HG03280 (cell line): ENCODE results near the gene PAK4.

Experiments used
- ATAC-seq: cut with Tn5 transposase; IDR thresholded peaks from one replicate; pipeline ENCODE4 v1.9.1; 2021; ENCODE audit warnings: mild to moderate bottlenecking, moderate library complexity; ENCODE audit not compliant: unreplicated experiment

The PAK4 gene

DNA sequence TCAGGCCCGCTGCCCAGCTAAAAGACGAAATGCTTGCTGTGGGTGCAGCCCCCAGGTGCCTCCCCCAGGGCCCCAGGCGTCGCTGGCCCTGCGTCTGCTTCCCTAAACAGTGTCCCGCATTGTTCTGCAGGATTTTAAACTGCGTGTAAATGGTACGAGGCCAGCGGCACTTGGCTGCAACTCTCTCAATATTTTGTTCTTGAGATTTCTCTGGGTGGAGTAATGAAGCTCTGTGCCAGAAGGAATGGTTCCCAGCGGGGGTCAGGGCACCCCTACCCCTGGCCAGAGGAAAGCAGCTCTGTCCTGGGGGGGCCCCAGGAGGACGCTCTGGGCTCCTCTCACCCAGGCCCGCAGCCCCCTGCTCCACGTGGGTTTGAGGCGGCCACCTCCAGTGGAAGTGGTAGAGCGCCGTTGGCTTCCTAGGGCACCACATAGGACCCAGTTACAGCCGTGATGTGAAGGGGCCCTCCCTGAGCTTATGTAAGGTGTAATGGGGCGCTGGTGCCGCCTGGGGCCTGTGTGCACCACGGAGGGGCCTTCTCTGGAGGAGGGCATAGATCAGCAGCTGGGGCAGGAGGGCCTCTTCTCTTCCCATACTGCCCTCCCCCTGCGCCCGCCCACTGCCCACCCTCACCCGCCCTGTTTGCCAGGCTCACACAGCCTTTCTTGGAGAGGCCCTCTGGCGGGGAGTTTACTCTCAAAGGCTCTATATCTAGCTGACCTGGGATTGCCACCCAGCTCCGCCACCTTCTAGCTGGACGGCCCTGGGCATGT lies 19.8 kb downstream of the PAK4 start:
- no peak for ATAC-seq

DNA sequence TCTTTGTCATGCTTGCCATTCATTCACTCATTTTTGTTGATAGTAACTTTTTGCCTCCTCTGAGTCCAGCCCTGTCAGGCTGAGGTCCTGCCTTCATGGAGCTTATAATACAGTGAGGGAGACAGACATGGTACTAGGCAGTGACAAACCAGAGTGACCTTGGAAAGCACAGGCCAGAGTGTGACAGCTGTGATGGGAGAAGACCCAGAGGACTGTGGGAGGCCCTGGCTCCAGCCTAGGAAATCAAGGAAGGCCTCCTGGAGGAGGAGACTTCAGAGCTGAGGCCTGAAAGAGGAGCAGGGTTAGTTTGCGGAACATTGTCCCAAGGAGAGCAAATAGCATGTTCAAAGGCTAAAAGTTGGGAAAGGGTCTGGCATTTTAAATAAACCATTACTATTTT lies 20.5 kb downstream of the PAK4 start:
- ATAC-seq: no peak

DNA sequence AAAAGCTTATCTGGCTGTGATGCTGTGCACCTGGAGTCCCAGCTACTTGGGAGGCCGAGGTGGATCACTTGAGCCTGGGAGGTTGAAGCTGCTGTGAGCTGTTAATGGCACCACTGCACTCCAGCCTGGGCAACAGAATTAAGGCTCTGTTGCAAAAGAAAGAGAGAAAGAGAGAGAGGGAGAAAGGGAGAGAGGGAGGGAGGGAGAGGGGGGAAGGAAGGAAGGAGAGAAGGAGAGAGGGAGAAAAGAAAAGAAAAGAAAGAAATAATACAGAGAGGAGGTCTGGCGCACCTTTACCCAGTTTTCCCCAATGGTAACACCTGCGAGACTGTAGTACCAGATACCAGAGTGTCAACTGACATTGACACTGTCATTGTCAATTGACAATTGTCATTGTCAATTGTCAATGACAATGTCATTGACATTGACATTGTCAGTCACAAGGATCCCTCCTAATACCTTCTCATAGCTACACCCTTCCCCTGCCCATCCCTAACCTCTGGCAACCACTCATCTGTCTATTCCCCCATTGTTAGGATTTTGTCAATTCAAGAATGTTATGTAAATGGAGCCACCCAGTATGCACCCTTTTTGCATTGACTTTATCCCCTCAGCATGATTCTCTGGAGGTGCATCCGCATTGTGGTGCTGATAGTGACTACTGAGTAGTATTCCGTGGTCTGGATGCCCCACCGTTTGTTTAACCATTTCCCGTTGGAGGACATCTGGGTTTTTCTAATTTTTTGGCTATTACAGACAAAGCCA lies 21.3 kb downstream of the PAK4 start:
- ATAC-seq: no peak

DNA sequence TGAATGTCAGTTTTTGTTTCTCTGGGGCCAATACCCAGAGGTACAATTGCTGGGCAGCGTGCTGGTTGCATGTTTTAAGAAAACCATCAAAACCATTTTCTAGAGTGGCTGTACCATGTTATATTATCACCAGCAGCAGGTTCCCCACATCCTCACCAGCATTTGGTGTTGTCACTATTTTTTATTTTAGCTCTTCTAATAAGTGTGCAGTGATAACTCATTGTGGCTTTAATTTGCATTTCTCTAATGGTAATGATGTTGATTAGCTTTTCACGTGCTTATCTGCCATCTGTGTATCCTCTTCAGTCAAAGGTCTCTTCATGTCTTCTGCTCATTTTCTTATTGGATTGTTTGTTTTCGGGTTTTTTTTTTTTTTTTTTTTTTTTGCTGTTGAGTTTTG lies 21.9 kb downstream of the PAK4 start:
- no peak for ATAC-seq

DNA sequence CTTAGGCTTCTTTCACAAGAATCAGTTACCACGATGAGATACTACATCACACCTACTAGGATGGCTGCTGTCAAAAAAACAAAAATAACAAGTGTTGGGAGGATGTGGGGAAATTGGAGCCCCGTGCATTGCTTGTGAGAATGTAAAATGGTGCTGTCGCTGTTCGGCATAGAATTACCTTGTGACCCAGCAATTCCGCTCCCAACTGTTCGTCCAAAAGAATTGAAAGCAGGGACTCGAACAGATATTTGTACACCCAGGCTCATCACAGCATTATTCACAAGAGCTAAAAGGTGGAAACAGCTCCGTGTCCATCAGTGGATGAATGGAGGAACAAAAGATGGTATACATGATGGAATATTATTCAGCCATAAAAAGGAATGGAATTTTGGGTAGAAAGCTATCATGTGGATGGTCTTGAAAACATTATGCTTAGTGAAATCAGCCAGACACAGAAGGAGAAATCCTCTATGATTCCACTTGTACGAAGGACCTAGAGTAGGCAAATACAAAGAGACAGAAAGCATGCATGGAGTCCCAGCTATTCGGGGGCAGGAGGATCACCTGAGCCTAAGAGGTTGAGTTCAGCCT lies 23.4 kb downstream of the PAK4 start:
- ATAC-seq: no peak

DNA sequence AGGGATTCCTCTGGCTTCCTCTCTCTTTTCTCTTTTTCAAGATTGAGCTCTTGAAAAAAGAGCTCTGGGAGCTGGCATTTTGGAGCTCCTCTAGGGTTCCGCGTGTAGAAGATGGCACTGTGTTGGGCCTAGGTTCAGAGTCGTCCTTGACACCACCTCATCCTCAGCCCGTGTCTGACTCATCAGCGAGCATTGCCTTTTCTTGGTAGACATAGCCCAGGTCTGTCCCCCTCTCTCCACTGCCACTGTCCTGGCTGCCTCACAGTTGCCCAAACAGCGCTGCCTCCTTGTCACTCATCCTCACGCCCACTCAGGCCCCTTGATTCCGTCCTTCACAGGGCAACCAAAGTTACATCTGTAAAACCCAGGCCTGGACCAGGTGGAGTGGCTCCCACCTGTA lies 24.6 kb downstream of the PAK4 start:
- ATAC-seq: no peak

DNA sequence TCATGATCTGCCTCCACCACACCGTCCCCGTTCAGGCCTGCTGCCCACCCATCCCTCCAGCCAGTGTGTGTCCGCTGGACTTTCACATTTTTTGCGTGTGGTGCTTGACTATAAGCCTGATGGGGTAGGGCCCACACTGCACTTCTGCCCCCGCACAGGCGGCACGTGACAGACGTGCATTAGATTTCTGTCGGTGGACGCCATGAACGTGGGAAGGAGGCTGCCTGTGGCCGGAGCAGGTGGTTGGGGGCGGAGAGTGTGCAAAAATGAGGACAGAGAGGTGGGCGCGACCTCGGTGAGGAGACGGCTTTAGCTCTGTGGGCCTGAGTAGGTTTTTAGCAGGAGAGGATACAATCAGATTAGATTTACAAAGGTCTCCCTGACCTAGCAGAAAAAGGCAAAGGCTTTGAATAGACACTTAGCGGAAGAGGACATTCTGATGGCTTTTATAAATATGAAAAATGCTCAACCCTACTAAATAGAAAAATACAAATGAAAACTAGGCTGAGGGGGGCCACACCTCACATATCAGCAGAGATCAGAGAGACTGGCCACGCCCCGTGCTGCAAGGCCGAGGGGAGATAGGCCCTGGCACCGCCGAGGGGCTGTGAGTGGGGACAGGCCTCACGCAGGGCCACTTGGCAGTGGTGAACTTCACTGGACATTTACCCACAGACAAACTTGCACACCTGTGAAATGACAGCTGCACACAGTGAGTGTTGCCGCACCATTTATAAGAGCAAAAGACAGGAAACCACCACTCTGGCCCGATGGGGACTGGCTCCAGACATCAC lies 25.4 kb downstream of the PAK4 start:
- no peak for ATAC-seq

DNA sequence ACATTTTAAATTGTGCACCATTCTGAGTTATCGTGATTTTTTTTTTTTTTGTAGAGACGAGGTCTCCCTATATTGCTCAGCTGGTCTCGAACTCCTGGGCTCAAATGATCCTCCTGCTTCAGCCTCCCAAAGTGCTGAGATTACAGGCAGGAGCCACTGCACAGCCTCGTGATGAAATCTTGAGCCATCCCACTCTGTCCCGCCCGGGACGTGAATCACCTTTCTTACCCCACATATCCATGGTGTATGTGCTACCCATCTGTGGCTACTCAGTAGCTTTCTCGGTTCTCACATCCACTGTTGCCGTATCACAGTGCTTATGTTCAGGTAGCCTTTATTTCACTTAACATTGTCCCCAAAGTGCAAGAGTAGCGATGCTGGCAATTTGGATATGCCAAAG lies 26.5 kb downstream of the PAK4 start:
- no peak for ATAC-seq

DNA sequence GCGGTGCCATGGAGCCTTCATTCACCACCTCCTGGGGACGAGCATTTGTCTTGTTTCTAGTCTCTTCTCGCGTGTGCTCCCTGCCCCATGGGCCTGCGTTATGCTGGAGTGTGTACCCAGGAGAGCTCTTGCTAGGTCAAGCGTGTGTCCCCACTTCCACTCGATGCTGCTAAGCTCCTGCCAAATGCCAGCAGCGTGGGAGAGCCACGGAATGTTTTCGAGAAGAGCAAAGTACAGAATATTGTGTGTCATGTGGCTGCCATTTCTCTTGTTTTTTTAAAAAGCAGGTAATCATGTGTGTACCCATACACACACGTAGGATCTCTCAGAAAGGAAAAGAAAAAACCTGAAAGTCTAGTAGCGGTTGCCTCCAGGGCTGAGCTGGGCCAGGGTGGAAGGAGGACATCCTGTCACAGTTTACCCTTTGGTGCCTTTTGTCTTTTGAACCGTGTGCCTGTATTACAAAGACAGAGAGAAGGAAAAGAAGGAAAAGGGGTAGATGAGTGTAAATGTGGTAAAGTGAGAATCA lies 28.6 kb downstream of the PAK4 start:
- ATAC-seq: no peak

DNA sequence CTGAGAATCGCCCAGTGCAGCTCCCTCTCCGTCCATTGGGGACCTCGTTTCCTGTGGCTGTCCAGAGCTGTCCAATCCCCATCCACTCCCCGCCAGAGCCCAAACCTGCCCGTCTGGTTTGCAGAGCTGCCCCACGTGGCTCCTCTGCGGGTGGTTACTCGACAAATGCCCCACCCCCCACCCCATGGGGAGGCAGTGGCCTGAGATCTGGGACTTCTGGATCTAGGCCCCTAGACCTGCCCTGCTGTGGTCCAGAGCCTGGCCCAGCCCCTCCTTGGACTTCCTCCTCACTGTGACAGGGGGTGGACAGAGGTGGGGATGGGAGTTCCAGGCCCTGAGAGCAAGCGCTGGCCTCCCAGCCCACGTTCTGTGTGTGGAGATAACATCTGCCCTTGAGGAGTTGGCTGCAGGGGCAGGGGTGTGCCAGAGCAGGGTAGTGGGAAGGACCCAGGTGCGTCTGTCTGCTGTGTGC lies 29.1 kb downstream of the PAK4 start:
- no peak for ATAC-seq

DNA sequence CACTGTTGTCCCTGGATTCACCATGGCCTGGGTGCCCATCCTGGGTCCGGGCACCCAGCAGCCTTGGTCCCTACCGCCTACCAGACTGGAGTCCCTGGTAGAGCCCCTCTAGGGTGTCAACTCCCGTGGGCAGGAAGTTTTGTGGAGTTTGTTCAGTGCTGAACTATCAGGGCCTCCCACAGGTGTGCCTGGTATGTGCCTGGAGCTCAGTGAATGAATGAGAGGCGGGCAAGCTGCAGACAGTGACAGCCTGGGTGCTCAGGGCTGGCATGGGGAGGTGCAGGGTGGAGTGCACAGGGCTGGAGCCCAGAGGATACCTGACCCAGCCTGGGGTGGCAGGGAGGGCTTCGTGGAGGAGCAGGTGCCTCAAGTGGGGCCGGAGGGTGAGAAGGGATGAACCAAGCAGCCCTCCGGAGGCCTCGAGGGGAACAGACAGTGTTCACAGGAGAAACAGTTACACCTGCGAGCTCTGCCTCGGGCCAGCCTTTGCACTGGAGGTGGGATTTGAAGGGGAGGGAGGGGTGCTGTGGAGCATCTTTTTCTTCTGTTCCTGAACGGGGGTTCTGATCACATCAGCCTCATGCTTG lies 29.6 kb downstream of the PAK4 start:
- ATAC-seq: no peak

DNA sequence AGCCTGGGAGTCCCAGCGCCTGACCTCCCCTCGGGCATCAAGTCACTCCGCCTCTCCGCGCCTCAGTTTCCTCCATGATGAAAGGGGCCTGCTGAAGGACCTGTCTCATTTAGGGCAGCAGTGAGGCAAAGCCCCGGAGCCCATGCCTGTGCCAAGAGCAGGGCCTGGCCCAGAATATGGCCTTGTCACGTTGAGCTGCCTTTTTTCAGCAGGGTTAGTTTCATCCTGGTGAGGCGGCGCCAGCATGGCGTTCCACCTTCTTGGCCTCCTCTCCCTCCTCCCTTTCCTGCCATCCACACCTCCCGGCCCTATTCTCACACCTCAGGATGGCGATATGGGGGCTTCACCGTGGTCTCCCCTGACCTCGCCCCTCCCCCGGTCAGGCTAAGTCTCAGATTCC lies 30.2 kb downstream of the PAK4 start:
- ATAC-seq: no peak

DNA sequence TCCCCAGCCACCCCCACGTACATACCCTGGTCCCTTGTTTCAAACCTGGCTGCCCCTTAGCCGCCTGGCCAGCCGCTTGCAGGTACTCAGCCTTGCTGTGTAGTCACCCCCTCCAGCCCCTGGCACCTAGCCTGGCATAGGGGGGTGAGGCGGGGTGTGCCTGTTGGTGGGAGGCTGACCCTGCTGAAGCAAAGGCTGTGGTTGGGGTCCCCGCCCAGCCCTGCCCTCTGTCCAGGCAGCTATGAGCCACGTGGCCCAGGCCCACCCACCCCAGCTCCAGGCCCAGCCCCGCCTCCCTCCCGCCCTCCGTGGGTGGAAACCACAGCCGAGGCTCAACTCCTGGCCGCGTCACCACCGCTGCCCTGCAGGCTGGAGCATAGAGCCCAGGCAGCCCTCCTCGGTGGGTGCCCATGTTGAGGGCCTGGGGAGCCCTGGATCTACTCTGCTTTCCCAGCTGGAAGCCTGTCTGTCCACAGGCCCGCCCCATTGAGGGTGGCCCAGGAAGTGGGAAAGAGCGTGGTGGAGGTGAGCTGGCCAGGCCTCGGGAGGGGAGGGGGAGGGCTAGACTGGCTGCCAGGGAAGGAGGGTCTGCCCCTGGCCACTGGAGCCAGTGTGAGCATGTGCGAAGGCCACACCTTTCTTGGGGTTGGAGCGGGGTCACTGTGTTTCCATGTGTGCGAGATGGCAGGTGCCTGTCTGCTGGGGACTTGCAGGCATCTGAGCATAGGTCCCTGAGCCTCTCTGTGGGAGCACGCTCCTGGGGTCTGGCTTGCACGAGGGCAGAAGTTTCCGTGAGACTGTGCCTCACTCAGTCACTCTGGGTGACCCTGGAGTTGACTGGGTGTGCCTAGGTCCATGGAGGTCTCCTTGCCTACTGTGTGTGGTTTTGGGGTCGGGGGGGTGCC lies 31.0 kb downstream of the PAK4 start:
- no peak for ATAC-seq

DNA sequence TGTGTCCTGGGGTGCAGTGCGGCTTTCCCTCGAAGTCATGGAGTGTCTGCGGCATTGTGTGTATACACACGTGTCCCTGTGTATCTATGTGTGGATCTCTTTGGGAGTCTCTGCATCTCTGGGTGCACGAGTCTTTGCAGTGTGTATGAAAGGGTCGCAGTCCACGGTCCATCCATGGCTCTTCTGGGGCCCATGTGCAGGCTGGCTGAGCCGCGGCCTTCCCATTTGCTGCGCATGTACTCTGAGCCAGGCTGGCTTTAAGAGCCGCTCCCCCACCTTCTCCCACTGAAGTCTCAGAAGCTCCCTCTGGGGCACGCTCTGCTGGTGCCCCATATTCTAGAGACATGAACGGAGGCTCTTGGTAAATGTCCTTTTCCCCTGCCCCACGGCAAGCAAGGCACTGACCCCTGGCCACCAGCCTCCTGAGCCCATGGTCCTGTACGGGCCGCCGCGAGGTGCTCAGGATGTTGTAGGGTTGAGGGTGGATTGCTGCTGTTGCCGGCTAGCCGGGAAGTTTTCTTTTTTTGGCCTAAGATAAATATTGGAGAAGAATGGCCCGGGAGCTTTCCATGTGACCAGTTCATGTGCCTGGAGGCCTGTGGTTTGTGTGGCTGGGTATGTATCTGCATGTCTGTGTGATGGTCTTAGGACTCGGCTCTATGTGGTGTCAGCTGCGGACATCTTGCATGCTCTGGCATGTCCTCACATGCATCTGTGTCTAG lies 31.9 kb downstream of the PAK4 start:
- no peak for ATAC-seq

DNA sequence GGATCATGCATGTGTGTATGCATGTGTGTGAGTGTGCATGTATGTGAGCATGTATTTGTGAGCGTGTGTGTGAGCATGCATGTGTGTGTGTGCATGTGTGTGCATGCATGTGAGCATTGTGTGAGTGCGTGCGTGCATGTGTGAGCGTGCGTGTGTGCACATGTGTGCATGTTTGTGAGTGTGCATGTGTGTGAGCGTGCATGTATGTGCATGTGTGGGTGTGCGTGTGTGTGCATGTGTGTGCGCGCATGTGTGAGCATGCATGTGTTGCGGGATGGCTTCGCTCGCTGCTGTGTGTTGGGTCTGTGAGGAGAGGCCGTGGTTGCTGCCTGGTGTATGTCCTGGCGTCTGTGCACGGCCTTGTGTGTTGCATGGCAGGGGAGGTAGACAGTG lies 32.4 kb downstream of the PAK4 start:
- no peak for ATAC-seq

DNA sequence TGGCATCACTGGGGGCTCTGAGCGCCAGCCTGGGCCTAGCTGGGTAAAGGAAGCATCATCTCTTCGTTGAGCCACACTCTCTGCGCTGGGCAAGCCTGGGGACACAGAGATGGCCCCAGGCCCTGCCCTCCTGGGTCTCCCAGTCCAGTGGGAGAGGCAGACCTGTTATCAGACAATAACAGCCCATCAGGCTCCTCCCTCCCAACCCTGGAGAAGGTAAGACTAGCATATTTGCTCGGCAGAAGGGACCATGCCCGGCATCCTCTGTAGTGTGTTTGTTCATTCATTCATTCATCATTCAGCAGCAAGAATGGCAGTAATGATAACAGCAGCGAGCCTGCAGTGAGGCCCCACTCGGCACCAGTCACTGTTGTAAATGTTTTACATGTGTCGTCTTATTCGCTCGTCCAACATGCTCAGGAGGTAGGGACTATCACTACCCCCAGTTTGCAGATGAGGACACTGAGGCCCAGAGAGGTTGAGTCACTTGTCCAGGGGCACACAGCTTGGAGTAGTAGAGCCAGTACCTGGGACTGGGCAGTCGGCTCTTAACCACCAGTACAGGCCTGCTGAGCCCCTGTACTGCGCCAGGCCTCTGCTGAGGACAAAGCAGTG lies 33.2 kb downstream of the PAK4 start:
- ATAC-seq: no peak

DNA sequence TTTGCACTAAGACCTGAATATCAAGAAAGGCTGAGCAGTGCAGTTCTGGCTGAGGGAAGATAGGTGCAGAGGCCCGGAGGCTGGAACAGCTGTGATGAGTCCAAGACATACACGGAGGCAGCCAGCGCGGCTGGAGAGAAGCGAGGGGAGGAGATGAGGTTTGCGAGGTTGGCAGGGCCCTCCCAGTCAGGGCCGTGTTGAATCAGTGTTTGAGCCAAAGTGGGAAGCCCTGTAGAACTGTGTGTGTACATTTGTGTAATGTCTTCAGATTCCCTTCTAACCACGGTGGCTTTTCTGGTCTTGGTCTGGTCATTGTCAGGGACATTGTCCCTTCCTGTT lies 34.9 kb downstream of the PAK4 start:
- no peak for ATAC-seq

DNA sequence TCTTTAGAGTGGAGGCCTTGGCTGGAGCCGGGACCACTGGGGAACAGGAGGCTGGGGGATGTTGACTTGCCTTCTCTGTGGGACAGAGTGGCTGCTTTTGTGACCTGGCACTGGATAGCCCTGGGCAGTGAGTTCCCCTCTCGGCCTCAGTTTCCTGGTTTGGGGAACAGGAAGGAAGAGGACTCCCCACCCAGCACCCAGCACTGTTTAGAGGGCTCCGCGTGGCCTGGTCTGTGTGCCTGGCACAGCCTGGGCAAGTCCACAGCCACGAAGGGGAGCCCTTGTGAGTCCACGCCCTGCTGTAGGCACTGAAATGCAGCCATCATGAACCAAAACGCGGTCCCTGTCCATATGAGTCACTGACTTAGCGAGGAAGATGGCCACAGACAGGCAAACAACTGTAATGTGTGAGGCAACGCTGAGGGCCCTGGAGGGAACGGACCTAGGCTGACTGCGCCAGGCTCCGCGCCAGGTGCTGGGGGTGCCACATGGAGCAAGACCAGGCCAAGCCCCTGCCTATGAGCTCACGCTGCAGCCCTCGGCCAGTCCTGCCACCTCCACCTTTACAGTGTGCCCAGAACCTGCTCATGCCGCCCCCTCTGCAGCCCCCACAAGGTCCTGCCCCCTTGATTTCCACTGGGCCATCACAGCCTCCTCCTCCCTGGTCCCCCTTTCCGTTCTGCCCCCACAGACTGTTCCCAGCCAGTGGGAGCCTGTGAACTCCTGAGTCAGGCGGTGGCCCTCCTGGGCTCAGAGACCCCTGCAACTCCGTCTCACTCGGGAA lies 35.5 kb downstream of the PAK4 start:
- no peak for ATAC-seq
